Stimulated activated CD8-positive, alpha-beta memory T cell treated with anti-CD3 and anti-CD28 coated beads, Interleukin-12 subunit alpha, Interleukin-12 subunit beta, amount 100 ng/mL, for 24 hours (primary cell): ENCODE data around the gene CYP2S1.
"Not testable (repeated sequence)": the region's sequence is repeated elsewhere in the genome, so short reads cannot be mapped to it uniquely, and the experiment has no call there.

ENCODE experiments used
- DNase-seq: peaks from one replicate; pipeline ENCODE4 v3.0.0-alpha.2; 2020; ENCODE audit errors: extremely low read depth

The CYP2S1 gene, protein sequence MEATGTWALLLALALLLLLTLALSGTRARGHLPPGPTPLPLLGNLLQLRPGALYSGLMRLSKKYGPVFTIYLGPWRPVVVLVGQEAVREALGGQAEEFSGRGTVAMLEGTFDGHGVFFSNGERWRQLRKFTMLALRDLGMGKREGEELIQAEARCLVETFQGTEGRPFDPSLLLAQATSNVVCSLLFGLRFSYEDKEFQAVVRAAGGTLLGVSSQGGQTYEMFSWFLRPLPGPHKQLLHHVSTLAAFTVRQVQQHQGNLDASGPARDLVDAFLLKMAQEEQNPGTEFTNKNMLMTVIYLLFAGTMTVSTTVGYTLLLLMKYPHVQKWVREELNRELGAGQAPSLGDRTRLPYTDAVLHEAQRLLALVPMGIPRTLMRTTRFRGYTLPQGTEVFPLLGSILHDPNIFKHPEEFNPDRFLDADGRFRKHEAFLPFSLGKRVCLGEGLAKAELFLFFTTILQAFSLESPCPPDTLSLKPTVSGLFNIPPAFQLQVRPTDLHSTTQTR

DNA sequence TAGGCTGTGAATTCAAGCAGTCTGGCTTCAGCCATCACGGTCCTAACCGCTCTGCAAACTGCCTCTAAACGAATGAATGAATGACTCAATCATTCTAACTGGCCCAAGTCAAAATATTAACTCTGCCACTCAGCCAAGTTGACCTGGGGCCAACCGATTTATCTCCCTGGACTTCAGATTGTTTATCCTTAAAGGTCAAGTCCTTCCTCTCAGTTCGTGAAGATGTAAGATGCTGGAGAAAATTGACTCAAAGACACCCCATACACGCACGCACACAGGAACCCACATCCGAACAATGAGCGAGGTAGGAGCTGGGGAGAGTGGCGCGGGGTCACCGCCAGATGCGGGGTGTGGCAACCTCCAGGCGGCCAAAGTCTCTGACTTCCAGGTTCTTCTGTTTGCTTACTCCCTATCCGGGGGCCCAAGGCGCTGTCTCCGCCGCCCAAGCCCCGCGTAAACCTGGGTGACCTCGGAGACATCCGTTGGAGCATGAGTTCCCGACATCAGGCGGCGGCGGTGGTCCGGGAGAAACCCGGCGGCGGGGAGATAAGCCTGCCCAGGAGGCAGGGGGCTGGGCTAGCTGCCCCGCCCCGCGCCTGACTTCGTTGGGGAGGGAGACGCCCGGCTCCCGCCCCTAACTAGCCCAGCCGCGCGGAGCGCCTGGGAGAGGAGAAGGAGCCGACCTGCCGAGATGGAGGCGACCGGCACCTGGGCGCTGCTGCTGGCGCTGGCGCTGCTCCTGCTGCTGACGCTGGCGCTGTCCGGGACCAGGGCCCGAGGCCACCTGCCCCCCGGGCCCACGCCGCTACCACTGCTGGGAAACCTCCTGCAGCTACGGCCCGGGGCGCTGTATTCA is at the start of gene CYP2S1:
TSS of gene CYP2S1 (plus strand) at position 646 of the 856 bp plus-strand sequence. CDS start at position 692, 46 bp downstream.
- no peak for DNase-seq

GRCh38 chr19:41144403-41144802 is 48.6 kb upstream of the CYP2S1 start:
- peak; percentile 65 for DNase-seq

DNA sequence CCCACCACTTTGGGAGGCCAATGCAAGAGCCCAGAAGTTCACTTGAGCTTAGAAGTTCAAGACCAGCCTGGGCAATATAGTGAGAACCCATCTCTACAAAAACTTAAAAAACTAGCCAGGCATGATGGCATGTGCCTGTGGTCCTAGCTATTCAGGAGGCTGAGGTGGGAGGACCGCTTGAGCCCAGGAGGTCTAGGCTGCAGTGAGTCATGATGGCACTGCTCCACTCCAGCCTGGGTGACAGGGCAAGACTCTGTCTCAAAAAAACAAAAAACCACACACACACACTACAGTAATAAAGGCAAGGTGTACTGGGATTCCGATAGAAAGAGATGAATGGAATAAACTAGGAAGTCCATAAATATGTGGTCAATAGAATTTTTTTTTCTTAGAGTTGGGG is 43.2 kb upstream of the CYP2S1 start:
- no peak for DNase-seq

DNA sequence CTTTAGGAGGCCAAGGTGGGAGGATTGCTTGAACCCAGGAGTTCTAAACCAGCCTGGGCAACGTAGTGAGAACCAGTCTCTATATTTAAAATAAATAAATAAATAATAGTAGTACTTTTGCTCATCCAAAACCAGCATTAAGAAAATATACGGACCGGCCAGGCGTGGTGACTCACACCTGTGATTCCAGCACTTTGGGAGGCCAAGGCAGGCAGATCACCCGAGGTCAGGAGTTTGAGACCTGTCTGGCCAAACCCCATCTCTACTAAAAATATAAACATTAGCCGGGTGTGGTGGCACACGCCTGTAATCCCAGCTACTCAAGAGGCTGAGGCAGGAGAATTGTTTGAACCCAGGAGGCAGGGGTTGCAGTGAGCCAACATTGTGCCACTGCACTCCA is 42.0 kb upstream of the CYP2S1 start:
- not testable (repeated sequence) for DNase-seq

- DNase-seq = no peak
Observed at GRCh38 chr19:41154060-41154459, 39.0 kb upstream of the CYP2S1 start.

DNA sequence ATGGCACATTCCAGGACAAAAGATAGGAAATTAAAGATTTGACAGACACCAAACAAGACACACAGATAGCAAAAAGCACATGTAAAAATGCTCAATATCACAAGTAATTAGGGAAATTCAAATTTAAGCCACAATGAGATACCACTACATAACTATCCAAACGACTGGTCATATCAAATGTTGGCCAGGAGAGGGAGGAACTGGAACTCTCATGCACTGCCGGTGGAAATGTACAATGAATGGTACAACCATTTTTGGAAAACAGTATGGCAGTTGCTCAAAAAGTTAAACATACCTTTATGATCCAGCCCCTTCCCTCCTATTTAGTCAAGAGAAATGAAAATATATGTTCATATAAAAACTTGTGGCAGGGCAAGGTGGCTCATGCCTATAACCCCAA is 36.8 kb upstream of the CYP2S1 start:
- DNase-seq = no peak

DNA sequence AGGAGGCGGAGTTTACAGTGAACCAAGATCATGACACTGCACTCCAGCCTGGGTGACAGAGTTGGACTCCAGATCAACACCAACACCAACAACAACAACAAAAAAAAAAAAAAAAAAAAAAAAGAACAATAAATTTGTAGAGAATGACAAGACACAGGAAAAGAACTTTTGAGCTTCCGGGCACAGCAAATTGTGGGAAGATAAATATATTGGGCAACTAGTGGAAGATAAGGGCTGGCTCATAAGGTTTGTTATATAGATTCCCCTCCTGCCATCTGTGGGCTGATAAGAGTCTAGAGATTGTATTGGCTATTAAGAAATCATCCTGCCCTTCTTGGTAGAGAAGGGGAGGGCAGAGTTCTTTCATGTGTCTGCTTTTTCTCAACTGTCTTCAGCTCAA is 33.1 kb upstream of the CYP2S1 start:
- no peak for DNase-seq

DNA sequence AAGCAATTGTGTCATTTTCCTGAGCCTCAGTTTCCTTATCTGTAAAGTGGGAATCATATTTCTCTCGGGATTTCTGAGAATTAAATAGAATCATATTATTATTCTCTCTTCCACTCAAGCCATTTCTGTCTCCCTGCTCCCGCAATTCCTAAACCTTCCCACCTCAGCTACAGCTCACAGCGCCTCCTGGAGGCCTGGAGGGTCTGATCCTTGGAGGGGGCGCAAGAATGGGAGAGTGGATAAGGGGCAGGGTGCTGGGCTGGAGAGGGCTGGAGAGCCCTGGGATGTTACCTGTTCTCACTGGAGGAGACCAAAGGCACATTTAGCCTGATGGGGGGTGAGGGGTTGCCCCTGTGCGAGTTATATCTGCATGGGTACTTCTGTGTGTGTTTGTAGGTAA is 31.1 kb upstream of the CYP2S1 start:
- no peak for DNase-seq

DNA sequence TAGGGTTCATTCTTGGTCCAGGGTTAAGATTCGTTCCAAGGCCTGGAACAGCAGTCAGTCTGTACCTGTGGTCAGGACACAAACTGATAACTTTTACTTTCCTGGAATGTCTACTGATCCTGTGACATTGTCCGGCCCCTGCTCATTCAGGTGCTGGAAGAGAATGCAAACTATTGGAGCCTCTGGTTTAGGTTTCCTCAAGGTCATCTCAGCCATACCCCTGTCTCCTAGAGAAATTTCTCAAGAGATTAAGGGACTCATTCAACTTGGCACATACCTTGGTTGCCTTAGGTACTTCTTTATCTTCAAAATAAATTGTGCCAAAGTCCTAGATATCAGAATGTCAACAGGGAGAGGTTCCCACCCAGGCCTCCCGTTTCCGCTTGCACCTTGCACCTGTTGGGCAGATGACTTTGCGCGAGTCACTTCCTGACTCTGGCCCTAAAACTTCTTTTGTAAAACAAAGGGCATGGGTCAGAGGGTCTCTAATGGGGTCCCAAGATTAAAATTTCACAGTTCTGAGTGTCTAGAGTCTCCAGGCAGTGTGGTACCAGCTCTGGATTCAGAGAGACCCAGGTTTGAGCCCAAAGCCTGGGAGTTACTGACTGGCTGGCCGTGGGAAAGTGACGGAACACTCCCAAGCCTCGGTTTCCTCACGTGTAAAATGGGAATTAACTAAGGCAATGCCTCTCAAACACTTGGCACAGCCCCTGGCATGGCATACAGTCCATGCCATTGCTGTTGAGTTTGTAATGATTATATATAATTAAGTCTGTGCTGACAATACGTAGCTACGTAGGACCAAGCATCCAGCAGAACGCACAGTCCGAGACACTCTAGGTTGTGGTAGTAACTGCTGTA is 25.8 kb upstream of the CYP2S1 start:
- no peak for DNase-seq

DNA sequence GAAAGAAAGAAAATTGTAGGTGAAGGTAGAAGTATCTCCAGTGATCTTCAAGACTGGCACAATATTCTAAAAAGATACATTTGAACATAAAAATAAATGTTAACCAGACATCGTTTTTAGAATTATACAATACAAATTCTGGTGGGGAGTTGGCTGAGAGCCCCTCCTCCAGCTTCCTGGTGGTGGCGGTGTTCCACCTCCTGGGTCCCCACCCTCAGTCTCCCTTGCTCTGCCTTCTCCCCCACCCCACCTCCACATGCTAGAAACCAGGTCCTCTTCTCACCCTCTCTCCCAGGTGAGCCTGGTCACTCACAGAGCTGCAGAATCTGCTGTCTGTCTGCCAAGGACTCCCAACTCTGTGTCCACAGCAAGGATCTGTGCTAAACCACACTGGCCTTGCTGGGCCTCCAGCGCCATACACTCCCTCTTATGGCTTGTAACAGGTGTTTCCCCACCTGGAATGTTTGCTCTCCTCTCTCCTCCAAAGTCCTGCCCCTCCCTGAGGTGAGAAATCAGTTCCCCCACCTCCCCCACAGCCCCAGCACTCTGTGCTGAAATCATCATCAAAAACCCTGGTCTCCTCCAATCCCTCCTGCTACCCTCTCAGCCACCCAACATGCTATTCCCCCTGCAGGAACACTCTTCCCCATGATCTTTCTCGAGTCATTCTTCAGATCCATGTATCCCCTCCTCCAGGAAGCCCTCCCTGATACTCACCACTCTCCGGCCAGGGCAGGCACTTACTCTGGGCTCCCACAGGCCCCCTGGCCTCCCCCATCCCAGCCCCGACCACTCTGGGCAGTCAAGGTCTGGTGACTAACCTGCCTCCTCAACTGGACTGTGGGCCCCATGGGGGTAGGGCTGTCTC is 20.5 kb upstream of the CYP2S1 start:
- DNase-seq = no peak

GRCh38 chr19:41174297-41174928 is 18.6 kb upstream of the CYP2S1 start:
- no peak for DNase-seq

GRCh38 chr19:41175801-41176777 is 16.9 kb upstream of the CYP2S1 start:
- peak; percentile 8 for DNase-seq

DNA sequence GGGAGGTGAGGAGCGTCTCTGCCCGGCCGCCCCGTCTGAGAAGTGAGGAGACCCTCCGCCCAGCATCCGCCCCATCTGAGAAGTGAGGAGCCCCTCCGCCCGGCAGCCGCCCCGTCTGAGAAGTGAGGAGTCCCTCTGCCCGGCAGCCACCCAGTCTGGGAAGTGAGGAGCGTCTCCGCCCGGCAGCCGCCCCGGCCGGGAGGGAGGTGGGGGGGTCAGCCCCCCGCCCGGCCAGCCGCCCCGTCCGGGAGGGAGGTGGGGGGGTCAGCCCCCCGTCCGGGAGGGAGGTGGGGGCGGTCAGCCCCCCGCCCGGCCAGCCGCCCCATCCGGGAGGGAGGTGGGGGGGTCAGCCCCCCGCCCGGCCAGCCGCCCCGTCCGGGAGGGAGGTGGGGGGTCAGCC is 12.8 kb upstream of the CYP2S1 start:
- not testable (repeated sequence) for DNase-seq

DNA sequence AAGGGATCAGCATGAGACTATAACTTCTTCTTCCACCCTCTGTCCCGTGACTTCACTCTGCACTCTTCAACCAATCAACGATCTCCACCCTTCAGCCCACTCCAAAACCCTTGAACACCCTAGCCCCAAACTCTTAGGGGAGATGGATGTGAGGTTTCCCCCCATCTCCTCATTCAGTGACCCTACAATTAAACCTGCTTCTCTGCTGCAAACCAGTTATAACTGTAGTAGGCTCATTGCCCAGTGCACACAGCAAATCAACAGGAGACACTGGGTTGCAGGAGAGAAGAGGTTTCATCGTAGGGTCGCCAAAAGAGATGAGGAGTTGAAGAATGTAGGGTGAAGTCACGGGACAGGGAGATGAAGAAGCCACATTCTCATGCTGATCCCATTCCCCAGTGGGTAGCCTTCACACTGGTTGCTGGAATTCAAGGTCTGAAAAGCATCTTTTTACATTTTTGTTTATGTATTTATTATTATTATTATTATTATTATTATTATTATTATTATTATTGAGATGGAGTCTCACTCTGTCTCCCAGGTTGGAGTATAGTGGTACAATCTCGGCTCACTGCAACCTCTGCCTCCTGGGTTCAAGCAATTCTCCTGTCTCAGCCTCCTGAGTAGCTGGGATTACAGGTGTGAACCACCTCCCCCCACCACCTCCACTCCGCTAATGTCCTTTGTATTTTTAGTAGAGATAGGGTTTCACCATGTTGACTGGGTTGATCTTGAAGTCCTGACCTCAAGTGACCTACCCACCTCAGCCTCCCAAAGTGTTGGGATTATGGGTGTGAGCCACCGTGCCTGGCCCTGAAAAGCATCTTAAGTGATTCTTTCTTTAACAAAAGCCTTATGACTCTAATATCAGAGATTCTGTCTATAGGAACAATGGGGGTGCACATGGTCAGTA is 5.8 kb upstream of the CYP2S1 start:
- no peak for DNase-seq

DNA sequence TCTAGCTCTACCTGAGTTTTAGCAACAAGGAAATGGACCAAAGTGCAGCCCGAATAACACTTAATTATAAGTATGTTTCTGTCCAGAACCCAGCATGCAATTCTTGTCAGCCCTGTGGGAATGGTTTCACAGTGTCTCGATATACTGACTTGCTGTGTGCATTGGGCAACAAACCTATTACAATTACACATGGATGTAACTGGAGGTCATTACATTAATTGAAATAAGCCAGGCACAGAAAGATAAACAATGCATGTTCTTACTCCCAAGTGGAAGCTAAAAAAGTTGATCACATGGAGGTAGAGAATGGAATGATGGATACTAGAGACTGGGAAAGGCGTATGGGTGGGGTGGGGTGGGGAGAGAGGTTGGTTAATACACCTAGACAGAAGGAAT is 5.1 kb upstream of the CYP2S1 start:
- DNase-seq = no peak

DNA sequence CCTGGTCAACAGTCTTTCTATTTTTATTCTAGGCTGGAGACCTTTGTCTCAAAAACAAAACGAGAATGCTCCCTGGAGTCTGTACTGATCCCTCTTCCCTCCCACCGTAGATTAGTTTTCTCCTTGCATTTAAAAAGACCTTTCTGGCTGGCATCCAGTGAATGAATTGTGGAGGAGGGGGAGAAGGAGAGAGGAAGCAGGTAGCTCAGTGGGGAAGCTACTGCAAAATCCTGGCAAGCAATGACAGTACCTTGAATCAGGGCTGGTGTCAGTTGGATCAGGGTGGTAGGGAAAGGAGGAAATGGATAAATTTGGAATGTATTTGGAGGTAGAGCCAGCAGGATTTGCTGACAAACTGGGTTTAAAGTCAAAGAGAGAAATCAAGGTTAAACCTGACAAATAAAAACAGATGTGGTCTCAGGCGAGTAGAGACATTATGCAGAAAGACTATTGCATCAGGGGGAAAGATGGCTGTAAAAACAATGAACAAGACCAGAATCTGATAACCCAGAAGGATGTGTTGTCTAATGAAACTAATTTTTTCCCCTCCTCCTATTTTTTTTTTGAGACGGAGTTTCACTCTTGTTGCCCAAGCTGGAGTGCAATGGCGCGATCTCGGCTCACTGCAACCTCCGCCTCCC is 3.5 kb upstream of the CYP2S1 start:
- DNase-seq = no peak

DNA sequence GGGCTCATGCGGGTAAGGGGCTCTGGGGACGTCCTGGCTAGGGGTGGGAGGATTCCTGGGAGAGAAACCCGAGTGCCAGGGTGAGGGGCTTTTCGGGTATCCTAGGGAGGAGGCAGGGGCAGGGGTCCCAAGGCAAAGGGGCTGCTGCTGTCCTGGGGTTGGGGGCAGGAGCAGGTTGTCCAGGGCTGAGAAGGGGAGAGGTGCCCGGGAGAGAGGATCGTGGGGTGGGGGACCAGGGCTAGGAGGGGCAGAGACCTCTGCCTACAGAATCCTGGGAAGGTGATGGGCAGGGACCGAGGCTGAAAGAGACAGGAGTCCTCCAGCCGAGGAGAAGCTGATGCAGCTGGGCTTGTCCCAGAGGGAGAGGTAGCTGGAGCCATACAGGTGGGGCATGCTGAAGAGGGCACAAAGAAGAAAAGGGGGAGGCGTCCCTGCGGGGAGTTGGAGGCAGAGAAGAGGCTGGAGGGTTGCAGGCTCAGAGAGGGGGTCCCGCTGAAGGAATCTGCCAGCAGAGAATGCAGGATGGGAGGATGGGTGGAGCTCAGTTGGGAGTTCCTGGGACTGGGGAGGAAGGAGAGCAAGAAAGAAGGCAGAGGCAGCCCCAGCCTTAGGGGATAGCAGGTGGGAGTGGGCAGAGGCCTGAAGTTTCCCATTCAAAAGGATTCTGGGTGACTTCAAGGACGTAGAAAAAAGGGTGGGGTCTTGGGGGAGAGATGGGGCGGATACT is 574 bp downstream of the CYP2S1 start:
- no peak for DNase-seq
